NCI-H187 (cell line): ENCODE measurements around the gene CNTNAP3.
"Not testable (repeated sequence)": the region's sequence is repeated elsewhere in the genome, so short reads cannot be mapped to it uniquely, and the experiment has no call there.

Experiments used
- DNase-seq, 2 experiments: peaks; one replicate each; lab custom pipeline; 2025; lab: John Stamatoyannopoulos, UW

Gene CNTNAP3

DNA sequence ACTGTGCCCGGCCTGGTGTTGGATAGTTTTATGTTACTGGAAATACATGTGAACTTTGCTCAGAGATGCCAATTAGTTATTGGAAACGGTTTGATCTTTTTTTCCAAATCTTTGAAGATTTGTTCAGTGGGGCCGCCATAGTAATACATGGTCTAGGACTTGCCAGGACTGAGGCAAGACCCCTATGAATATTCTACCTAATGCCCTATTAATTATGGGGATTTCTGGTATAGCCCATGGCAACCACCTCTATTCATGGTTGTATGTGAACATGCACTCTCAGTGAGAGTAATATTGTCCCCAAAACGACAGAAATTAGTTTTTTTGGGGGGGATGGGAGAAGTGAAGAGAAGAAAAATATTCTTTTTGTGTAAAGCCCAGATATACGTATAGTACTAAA lies 220.3 kb downstream of the CNTNAP3 start:
- not testable (repeated sequence) for DNase-seq

DNA sequence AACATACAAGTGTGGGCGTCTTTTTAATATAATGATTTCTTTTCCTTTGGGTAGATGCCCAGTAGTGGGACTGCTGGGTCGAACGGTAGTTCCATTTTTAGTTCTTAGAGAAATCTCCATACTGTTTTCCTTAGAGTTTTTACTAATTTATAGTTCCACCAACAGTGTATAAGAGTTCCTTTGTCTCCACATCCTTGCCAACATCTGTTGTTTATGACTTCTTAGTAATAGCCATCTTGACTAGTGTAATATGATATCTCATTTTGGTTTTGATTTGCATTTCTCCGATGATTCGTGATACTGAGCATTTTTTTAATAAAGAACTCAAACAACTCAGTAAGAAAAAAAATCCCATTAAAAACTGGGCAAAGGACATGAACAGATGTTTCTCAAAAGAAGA lies 225.0 kb downstream of the CNTNAP3 start:
- not testable (repeated sequence) for DNase-seq

DNA sequence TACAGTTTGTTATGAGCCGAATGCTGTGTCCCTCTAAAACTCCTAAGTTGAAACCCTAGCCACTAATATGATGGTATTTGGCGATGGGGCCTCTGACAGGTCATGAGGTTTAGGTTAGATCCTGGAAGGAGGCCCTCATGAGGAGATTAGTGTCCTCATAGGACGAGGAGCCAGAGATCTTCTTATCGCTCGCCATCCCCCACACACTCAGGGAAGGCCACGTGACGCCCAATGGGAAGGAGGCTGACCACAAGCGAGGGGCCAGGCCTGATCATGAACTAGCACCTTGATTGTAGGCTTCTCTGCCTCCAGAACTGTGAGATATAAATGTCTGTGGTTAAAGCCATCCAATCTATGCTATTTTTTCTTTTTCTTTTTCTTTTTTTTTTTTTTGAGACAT lies 233.5 kb downstream of the CNTNAP3 start:
- not testable (repeated sequence) for DNase-seq

DNA sequence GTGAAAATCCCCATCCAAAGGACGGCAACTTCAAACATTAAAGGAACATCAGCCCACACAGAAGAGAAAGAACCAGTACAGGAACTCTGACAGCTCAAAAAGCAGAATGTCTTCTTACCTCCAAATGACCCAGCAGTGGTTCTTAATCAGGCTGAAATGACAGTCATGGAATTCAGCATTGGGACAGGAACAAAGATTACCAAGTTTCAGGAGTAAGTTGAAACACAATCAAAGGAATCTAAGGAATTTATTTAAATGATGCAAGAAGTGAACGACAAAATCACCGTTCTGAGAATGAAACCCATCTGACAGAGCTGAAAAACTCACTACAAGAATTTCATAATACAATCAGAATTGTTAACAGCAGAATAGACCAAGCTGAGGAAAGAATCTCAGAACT lies 241.1 kb downstream of the CNTNAP3 start:
- DNase-seq, result not testable (repeated sequence)

DNA sequence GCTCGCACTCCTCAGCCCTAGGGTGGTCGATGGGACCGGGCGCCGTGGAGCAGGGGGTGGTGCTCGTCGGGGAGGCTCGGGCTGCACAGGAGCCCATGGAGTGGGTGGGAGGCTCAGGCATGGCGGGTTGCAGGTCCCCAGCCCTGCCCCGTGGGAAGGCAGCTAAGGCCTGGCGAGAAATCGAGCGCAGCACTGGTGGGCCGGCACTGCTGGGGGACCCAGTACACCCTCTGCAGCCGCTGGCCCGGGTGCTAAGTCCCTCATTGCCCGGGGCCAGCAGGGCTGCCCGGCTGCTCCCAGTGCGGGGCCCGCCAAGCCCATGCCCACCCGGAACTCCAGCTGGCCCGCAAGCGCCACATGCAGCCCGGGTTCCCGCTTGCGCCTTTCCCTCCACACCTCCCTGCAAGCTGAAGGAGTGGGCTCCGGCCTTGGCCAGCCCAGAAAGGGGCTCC lies 245.6 kb downstream of the CNTNAP3 start:
- DNase-seq, result not testable (repeated sequence)

DNA sequence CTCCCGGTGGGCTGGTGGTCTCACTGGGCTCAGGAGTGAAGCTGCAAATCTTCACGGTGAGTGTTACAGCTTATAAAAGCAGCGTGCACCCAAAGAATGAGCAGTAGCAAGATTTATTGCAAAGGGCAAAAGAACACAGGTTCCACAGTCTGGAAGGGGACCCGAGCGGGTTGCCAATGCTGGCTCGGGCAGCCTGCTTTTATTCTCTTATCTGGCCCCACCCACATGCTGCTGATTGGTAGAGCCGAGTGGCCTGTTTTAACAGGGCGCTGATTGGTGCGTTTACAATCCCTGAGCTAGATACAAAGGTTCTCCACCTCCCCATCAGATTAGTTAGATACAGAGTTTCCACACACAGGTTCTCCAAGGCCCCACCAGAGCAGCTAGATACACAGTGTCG lies 246.2 kb downstream of the CNTNAP3 start:
- not testable (repeated sequence) for DNase-seq

DNA sequence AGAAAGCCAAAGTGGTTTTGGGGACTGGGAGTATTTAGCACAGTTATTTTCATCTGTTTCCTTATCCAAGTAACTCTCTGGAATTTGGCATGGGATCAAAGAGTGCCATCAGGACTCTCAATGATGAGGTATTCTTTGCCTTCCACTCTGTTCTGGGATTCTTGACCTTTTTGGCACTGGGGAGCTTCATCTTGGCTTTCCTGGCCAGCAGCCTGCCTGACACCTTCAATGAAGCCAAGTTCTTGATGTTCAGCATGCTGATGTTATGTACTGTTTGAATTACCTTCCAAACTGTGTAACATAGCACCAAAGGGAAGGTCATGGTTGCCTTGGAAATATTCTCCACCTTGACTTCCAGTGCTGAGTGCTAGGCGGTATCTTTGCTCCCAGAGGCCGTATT lies 248.8 kb downstream of the CNTNAP3 start:
- not testable (repeated sequence) for DNase-seq

DNA sequence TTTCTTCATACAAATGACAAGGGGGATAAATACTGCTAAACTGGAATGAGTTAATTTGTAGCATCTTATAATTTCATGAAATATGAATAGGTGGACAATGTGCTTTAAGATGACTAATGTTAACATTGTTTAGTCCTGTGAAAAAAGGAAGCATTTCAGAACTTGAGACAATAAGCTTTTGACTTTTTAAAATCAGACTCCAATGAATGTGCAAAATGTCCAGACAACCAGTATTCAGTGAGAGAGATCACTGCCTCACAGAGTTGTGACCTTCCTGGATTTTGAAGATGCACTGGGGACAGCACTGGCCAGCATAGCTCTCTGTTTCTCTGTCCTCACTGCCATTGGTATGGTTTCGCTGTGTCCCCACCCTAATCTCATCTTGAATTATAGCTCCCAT lies 249.7 kb downstream of the CNTNAP3 start:
- DNase-seq, result not testable (repeated sequence)

DNA sequence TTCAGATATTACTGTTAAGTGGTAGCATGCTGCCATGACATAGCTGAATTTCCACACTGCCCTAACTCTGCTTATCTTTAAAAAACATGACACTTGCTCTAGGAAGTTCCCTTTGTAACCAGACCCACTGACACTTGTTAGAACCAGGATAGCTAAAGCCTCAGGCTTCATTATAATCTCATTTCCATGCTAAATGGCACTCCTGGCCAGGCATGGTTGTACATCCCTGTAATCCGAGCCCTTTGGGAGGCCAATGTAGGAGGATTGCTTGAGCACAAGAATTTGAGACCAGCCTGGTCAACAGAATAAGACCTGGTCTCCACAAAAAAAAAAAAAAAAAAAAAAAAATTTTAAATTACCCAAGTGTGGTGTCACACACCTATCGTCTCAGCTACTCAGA lies 254.1 kb downstream of the CNTNAP3 start:
- DNase-seq, result not testable (repeated sequence)

DNA sequence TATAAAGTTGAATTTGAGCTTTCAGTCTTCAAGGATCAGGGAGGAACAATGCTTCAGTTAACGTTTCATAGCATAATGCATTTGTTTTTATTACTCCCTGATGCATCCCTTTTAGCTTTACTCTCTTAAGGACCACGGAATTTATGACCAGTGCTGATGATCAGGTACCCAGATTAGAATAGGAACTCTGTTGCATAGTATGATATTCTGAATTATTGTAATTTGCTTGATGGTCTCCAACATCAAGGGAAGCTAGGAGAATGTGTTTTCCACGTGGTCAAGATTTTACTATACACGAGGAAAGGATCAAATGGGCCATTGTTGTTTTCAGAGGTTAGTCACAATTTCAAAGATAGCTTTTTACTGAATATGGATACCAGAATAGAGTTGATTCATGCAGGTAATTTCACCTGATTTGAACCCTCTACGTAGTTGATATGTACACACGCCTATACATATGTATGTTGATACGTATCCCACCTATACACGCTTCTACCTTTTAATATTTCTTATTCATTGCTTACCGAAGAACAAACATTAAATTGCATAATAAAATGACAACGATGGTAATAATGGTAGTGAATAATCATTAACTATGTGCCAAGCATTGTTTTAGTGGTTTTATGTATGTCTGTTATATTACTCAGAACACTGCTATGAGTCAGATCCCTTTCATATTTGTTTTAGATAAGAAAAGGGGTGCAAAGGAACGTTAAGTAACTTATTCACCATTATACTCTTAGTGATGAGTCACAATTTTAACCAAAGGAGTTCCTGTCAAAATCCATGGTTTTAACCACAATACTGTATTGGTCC lies 257.6 kb downstream of the CNTNAP3 start:
- DNase-seq, result not testable (repeated sequence)

DNA sequence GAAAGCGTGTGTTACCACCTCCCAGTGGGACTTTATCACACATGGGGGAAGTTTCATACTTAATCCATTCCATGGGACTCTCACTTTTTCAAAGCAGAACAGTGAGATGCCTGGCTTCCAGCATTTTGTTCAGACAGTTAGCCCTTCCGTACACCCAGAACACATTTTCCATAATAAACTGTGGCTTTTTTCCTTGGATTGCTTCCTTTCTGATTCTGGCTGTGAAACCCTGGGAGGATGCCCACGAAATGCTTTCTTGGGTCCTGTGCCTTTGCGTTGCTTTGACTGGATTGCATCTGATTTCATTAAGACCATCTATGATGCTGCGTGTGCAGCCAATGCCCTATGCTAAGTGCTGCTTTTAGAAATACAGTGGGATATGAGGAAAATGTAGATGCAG lies 259.1 kb downstream of the CNTNAP3 start:
- DNase-seq, result not testable (repeated sequence)

DNA sequence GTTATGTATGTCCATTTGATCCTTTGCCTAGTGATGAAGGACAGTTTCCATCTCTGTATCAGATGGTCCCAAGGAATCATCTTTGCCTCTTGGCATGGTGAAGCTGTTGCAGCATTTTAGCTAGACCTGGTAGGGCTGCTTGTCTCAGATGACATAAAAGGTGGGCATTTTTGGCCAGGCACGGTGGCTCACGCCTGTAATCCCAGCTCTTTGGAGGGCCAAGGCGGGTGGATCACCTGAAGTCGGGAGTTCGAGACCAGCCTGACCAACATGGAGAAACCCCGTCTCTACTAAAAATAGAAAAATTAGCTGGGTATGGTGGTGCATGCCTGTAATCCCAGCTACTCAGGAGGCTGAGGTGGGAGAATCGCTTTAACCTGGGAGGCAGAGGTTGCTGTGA lies 259.8 kb downstream of the CNTNAP3 start:
- not testable (repeated sequence) for DNase-seq

DNA sequence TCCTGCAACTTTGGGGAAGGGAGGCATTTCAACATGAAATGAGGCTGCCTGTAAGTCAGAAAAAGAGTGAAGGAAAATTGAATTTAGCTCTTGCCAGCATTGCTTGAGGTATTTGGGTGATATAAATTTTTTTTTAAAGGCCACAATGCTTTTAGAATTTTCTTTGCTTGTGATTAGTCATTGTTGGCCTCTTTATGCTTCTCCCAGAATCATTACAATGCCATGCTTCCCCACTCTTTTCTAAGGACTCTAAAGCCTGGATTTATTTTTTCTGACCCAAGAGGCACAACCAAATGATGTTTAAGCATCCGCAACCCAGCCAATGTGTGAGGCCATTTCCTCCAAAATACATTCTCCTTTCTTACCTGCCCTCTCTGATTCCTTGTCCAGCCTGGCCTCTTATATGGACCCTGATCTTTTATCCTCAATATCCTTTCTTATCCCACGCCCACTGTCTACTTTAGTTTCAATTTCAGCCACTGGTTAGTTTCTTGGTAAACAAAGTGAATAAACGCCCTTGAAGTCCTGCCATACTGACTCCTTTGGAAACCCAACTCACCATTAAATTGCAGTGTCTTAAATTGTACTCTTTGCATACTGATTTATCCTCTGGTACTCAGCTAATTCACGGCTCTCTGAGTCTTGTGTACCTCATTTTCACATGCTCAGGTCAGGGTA lies 261.9 kb downstream of the CNTNAP3 start:
- DNase-seq, result not testable (repeated sequence)
